Fibroblast of mammary gland (primary cell): ENCODE results near the gene RFX1.

Source experiments
- DNase-seq: peaks from one replicate; pipeline ENCODE4 v3.0.0-alpha.2; 2010; ENCODE audit warnings: low read depth
- H3K4me3 ChIP-seq: 2 replicates; pipeline ENCODE4 v1.5.1; 2011; ENCODE audit warnings: low read depth, mild to moderate bottlenecking, low read length, moderate library complexity; ENCODE audit not compliant: control insufficient read depth
- TF ChIP-seq, protein P1 (sequence below): conservative IDR thresholded peaks from 2 replicates; pipeline ENCODE4 v1.5.1; 2011; ENCODE audit warnings: low read depth, low read length, inconsistent platforms; ENCODE audit not compliant: control insufficient read depth, insufficient read depth

The RFX1 gene

GRCh38 chr19:13932149-13932637 lies 73.9 kb downstream of the RFX1 start:
- H3K4me3 ChIP-seq, result no peak overlapping the region
- no peak for DNase-seq
- TF ChIP-seq, protein P1, sequence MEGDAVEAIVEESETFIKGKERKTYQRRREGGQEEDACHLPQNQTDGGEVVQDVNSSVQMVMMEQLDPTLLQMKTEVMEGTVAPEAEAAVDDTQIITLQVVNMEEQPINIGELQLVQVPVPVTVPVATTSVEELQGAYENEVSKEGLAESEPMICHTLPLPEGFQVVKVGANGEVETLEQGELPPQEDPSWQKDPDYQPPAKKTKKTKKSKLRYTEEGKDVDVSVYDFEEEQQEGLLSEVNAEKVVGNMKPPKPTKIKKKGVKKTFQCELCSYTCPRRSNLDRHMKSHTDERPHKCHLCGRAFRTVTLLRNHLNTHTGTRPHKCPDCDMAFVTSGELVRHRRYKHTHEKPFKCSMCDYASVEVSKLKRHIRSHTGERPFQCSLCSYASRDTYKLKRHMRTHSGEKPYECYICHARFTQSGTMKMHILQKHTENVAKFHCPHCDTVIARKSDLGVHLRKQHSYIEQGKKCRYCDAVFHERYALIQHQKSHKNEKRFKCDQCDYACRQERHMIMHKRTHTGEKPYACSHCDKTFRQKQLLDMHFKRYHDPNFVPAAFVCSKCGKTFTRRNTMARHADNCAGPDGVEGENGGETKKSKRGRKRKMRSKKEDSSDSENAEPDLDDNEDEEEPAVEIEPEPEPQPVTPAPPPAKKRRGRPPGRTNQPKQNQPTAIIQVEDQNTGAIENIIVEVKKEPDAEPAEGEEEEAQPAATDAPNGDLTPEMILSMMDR, result no peak

DNA sequence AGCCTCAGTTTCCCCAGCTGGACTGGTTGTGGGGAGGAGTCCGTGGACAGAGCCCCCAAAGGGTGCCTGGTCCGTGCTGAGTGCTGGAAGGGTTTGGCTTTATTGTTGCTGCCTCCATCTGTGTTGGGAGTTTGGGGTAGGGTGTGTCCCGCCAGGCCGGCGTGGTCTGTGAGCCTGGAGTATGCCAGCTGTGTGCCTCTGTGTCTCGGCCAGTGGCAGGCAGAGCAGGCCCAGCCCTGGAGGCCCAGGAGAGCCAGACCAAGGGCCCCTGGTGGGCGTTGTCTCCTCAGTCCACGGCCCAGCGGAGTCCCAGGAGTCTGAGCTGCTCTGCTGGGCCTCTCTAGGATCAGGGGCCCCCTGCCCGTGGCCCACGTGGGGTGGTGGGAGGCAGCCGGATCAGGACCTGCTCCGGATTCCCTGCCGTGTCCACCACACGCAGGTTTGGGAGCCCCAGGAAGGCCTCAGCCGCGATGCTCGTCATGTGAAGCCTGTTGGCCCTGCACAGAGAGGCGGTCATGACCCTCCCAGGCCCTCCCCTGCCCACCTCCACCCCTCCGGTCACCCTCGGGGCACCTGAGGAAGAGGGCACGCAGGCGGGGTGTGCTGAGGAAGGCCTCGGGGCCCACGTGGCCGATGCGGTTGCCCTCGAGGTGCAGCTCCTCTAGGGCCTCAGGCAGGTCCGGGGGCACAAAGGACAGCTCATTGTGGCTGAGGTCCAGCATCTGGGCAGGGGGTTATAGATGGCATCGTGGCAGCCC lies 74.5 kb downstream of the RFX1 start:
- DNase-seq, result no peak
- TF ChIP-seq, protein P1, result no peak
- no peak overlapping the region for H3K4me3 ChIP-seq

- DNase-seq, result no peak
- H3K4me3 ChIP-seq, result no peak overlapping the region
- TF ChIP-seq, protein P1, result no peak
Observed at GRCh38 chr19:13930402-13930801, 75.7 kb downstream of the RFX1 start.

- no peak overlapping the region for H3K4me3 ChIP-seq
- no peak for DNase-seq
Observed at GRCh38 chr19:13929956-13930355, 76.2 kb downstream of the RFX1 start.

GRCh38 chr19:13929340-13929739 lies 76.8 kb downstream of the RFX1 start:
- TF ChIP-seq, protein P1, result no peak
- no peak for DNase-seq
- no peak overlapping the region for H3K4me3 ChIP-seq

More at GRCh38 chr19:13929956-13930355, 76.2 kb downstream of the RFX1 start:
- TF ChIP-seq, protein P1, result no peak

GRCh38 chr19:13926715-13927114 lies 79.4 kb downstream of the RFX1 start:
- TF ChIP-seq, protein P1, result no peak
- no peak for DNase-seq
- H3K4me3 ChIP-seq, result no peak overlapping the region
